Stimulated activated CD8-positive, alpha-beta memory T cell treated with anti-CD3 and anti-CD28 coated beads, Interleukin-2, amount 100 ng/mL, for 48 hours (primary cell): ENCODE measurements around the gene MSH5.
"Not testable (repeated sequence)": the region's sequence is repeated elsewhere in the genome, so short reads cannot be mapped to it uniquely, and the experiment has no call there.

Source experiments
- DNase-seq, 2 donors: peaks; one replicate each; pipeline ENCODE4 v3.0.0-alpha.2; 2020; ENCODE audit warnings: low read depth in 2 of 2

MSH5 gene

GRCh38 chr6:31739639-31740396, at the start of gene MSH5:
Gene MSH5 (plus strand): TSS chr6:31740005. CDS start chr6:31740467, 462 bp downstream.
- DNase-seq: peak; percentile 91 to 96

GRCh38 chr6:31690231-31691077, 49.4 kb upstream of the MSH5 start:
- DNase-seq: no peak

- DNase-seq: no peak
Measured at GRCh38 chr6:31691078-31691463, 48.7 kb upstream of the MSH5 start.

GRCh38 chr6:31691564-31692108, 48.2 kb upstream of the MSH5 start:
- no peak for DNase-seq

GRCh38 chr6:31692353-31692752, 47.5 kb upstream of the MSH5 start:
- no peak for DNase-seq

GRCh38 chr6:31692886-31693285, 46.9 kb upstream of the MSH5 start:
- no peak for DNase-seq

GRCh38 chr6:31693535-31693934, 46.3 kb upstream of the MSH5 start:
- DNase-seq: no peak

- DNase-seq: no peak
Measured at GRCh38 chr6:31697555-31697954, 42.2 kb upstream of the MSH5 start.

- no peak for DNase-seq
Measured at GRCh38 chr6:31700740-31701401, 38.9 kb upstream of the MSH5 start.

GRCh38 chr6:31701666-31702404, 38.0 kb upstream of the MSH5 start:
- no peak for DNase-seq

- no peak for DNase-seq
Measured at GRCh38 chr6:31702405-31702818, 37.4 kb upstream of the MSH5 start.

GRCh38 chr6:31702819-31703716, 36.7 kb upstream of the MSH5 start, which contains the start of gene ABHD16A:
Gene ABHD16A (minus strand): TSS chr6:31703324. CDS start chr6:31703281, 43 bp downstream.
- DNase-seq: peak; percentile 98

GRCh38 chr6:31705931-31706330, 33.9 kb upstream of the MSH5 start:
- no peak for DNase-seq

GRCh38 chr6:31706599-31706998, 33.2 kb upstream of the MSH5 start, which contains the start of gene LY6G6F:
Gene LY6G6F (plus strand): TSS chr6:31706866. CDS start chr6:31706907, 41 bp downstream.
- no peak for DNase-seq

- no peak for DNase-seq
Measured at GRCh38 chr6:31707701-31708100, 32.1 kb upstream of the MSH5 start.

GRCh38 chr6:31708224-31708623, 31.6 kb upstream of the MSH5 start:
- no peak for DNase-seq

- DNase-seq: not testable (repeated sequence)
Measured at GRCh38 chr6:31709157-31709556, 30.6 kb upstream of the MSH5 start.

- no peak for DNase-seq
Measured at GRCh38 chr6:31710523-31711219, 29.1 kb upstream of the MSH5 start.

GRCh38 chr6:31711233-31711632, 28.6 kb upstream of the MSH5 start:
- no peak for DNase-seq
